HepG2 (cell line): ENCODE data around the gene SMIM8. TPM values are rescaled to one million over a fixed set of nuclear protein-coding genes. Genes with fewer than 3 reads are reported as not detected.

ENCODE experiments used
- ATAC-seq: fragments of 200-7000 bp; cut with Tn5 transposase; 3 replicates; pipeline ENCODE4 v1.9.1; 2020; ENCODE audit warnings: mild to moderate bottlenecking, moderate library complexity
- BruUV-seq: library from RNA; stranded (reverse); fragments of 400-500 nt; replicated peaks from 2 replicates; lab custom pipeline; 2021; lab: Mats Ljungman, UMichigan
- CTCF ChIA-PET: fragments of 300-600 bp; formaldehyde crosslinking; extraction: SDS; loops from one replicate; lab custom pipeline; 2021; ENCODE audit warnings: low total read pairs, inconsistent platforms, low intra/inter-chr PET ratio; lab: Yijun Ruan, JAX
- POLR2A ChIA-PET: fragments of 350-600 bp; sonication (Branson Sonifier 250); formaldehyde crosslinking; loops from one replicate; lab custom pipeline; 2020; ENCODE audit warnings: antibody characterized with exemption, inconsistent platforms; lab: Yijun Ruan, JAX
- DNase-seq: peaks from one replicate; pipeline ENCODE4 v3.0.0-alpha.2; 2015; ENCODE audit warnings: low spot score
- FAIRE-seq: peaks from 3 replicates; lab custom pipeline; 2011; peaks lifted over from hg19 to GRCh38; lab: Jason Lieb, UNC
- H2AFZ ChIP-seq: one replicate; pipeline ENCODE4 v1.6.1; 2011; ENCODE audit warnings: low read length, inconsistent platforms
- H3K27ac ChIP-seq: fragments of 300-600 bp; 3 replicates; pipeline ENCODE4 v1.8.0; 2011; ENCODE audit warnings: mixed run types, mild to moderate bottlenecking, mixed read lengths, low read length, inconsistent platforms; ENCODE audit not compliant: insufficient read depth; ENCODE audit errors: extremely low read length
- H3K27me3 ChIP-seq, 2 experiments: fragments of 200-600 bp in 1 of 2; 2 replicates in 1 of 2; 3 replicates in 1 of 2; pipeline versions ENCODE4 v1.6.0 to v1.8.0; 2011; ENCODE audit warnings: low read length in 2 of 2, mild to moderate bottlenecking in 2 of 2, moderate library complexity in 2 of 2, inconsistent platforms in 1 of 2; ENCODE audit not compliant: insufficient read depth in 2 of 2, control insufficient read depth in 1 of 2
- H3K36me3 ChIP-seq, 2 experiments: fragments of 200-600 bp in 1 of 2; replicated peaks in 1 of 2; 2 replicates in 1 of 2; 3 replicates in 1 of 2; pipeline versions ENCODE4 v1.5.1 to v1.8.0; 2011; ENCODE audit warnings: low read length in 2 of 2, inconsistent platforms in 1 of 2; ENCODE audit not compliant: insufficient read depth in 2 of 2, control insufficient read depth in 1 of 2
- H3K4me1 ChIP-seq: 2 replicates; pipeline ENCODE4 v1.5.1; 2012; ENCODE audit warnings: low read length, inconsistent platforms; ENCODE audit not compliant: insufficient read depth
- H3K4me2 ChIP-seq: 2 replicates; pipeline ENCODE4 v1.6.0; 2011; ENCODE audit warnings: low read depth, low read length, inconsistent platforms
- H3K4me3 ChIP-seq, 3 experiments: fragments of 200-600 bp in 1 of 3; sonication (generic), shearing (Covaris generic) in 1 of 3; replicated peaks in 1 of 3; 2 replicates each; pipeline ENCODE4 v1.5.1; 2011 to 2016; ENCODE audit warnings: low read length in 3 of 3, inconsistent platforms in 2 of 3, low read depth in 2 of 3, mild to moderate bottlenecking in 2 of 3, control low read depth in 1 of 3, mixed read lengths in 1 of 3; ENCODE audit not compliant: insufficient read depth in 1 of 3
- H3K79me2 ChIP-seq: one replicate; pipeline ENCODE4 v1.6.1; 2011; ENCODE audit warnings: low read length, inconsistent platforms; ENCODE audit not compliant: insufficient read depth
- H3K9ac ChIP-seq: 2 replicates; pipeline ENCODE4 v1.6.0; 2011; ENCODE audit warnings: mild to moderate bottlenecking, low read depth, low read length, inconsistent platforms; ENCODE audit not compliant: insufficient read depth
- H3K9me3 ChIP-seq: 2 replicates; pipeline ENCODE4 v1.5.1; 2012; ENCODE audit warnings: mild to moderate bottlenecking, low read length
- H4K20me1 ChIP-seq: 2 replicates; pipeline ENCODE4 v1.6.0; 2011; ENCODE audit warnings: inconsistent platforms, mild to moderate bottlenecking, low read length, moderate library complexity; ENCODE audit not compliant: insufficient read depth
- BHLHE40 ChIP-seq: IDR thresholded peaks from 2 replicates; pipeline ENCODE4 v1.6.1; 2011; ENCODE audit warnings: low read length, improper control_type of control experiment
- CEBPB ChIP-seq: IDR thresholded peaks from 2 replicates; pipeline ENCODE4 v1.6.1; 2011; ENCODE audit warnings: low read depth, low read length, improper control_type of control experiment, borderline replicate concordance
- FOXM1 ChIP-seq: sonication (generic); formaldehyde crosslinking; IDR thresholded peaks from 2 replicates; pipeline ENCODE4 v1.5.0; 2020; ENCODE audit warnings: missing genetic modification reagents
- GPN1 ChIP-seq: sonication (generic); formaldehyde crosslinking; IDR thresholded peaks from 2 replicates; pipeline ENCODE4 v1.5.1; 2020; ENCODE audit warnings: missing genetic modification reagents, borderline replicate concordance
- KLF12 ChIP-seq: sonication (generic); formaldehyde crosslinking; IDR thresholded peaks from 2 replicates; pipeline ENCODE4 v1.4.0; 2020; ENCODE audit warnings: missing genetic modification reagents, borderline replicate concordance
- KMT2B ChIP-seq: IDR thresholded peaks from 2 replicates; pipeline ENCODE4 v1.6.1; 2016; ENCODE audit warnings: missing genetic modification reagents, missing compliant biosample characterization
- PAWR ChIP-seq: sonication (generic); formaldehyde crosslinking; IDR thresholded peaks from 2 replicates; pipeline ENCODE4 v1.4.0; 2020; ENCODE audit warnings: missing genetic modification reagents, mild to moderate bottlenecking, borderline replicate concordance
- RARG ChIP-seq: sonication (generic); formaldehyde crosslinking; IDR thresholded peaks from 2 replicates; pipeline ENCODE4 v1.4.0; 2020; ENCODE audit warnings: low read depth, mild to moderate bottlenecking, missing genetic modification reagents
- SP1 ChIP-seq, 2 experiments: fragments of 450-650 bp in 1 of 2; sonication (generic) in 1 of 2; formaldehyde crosslinking in 1 of 2; IDR thresholded peaks; 2 replicates each; pipeline versions ENCODE4 v1.4.0 to v1.6.1; 2016 to 2020; ENCODE audit warnings: missing genetic modification reagents in 1 of 2
- TGIF2 ChIP-seq: IDR thresholded peaks from 2 replicates; pipeline ENCODE4 v1.6.1; 2016; ENCODE audit warnings: control low read depth, missing compliant biosample characterization
- ZNF451 ChIP-seq: sonication (generic); formaldehyde crosslinking; IDR thresholded peaks from 2 replicates; pipeline ENCODE4 v1.5.0; 2020; ENCODE audit warnings: mild to moderate bottlenecking, missing genetic modification reagents
- ZNF589 ChIP-seq: sonication (generic); formaldehyde crosslinking; conservative IDR thresholded peaks from 2 replicates; pipeline ENCODE4 v1.8.0; 2022; ENCODE audit warnings: mild to moderate bottlenecking, moderate library complexity, missing genetic modification reagents
- ZNF629 ChIP-seq: sonication (generic); formaldehyde crosslinking; conservative IDR thresholded peaks from 2 replicates; pipeline ENCODE4 v1.5.0; 2020; ENCODE audit warnings: missing genetic modification reagents
- ZNF670 ChIP-seq: sonication (generic); formaldehyde crosslinking; IDR thresholded peaks from 2 replicates; pipeline ENCODE4 v1.8.0; 2022; ENCODE audit warnings: mild to moderate bottlenecking, missing genetic modification reagents, borderline replicate concordance
- WGBS: methylation state at CpG from one replicate; pipeline ENCODE4 v1.1.6; 2017; ENCODE audit warnings: low lambda C conversion rate; 5-methylcytosine and 5-hydroxymethylcytosine counted together
- in situ Hi-C: cut with HindIII; loops from 2 replicates; pipeline ENCODE4 v1.10.0; 2017; ENCODE audit warnings: low pct_unique_long_range_greater_than_20kb; ENCODE audit not compliant: extremely low pct_ligation_motif_present
- intact Hi-C: fragments of 100-400 bp; cut with micrococcal nuclease; formaldehyde crosslinking; loops from one replicate; pipeline ENCODE4 v1.10.0; 2022; ENCODE audit not compliant: unreplicated experiment
- polyA plus RNA-seq, 8 experiments: library from polyadenylated mRNA; depleted of rRNA in 3 of 8; stranded (reverse) in 7 of 8; unstranded in 1 of 8; fragments of >200 nt; fragmentation: Illumina TruSeq in 4 of 8; extraction: Trizol in 4 of 8; gene quantifications; 2 replicates each; pipeline versions ENCODE4 v1.2.1 to v1.2.3, GENCODE V29; 2011 to 2016; ENCODE audit warnings: low read depth in 4 of 8, missing spikeins in 1 of 8, mixed read lengths in 1 of 8; ENCODE audit not compliant: insufficient read depth in 1 of 8
- total RNA-seq, 5 experiments: library from RNA; depleted of rRNA; stranded (reverse); fragments of >200 nt; fragmentation: Illumina TruSeq; extraction: Trizol; gene quantifications; 2 replicates each; pipeline ENCODE4 v1.2.3, GENCODE V29; 2016; ENCODE audit warnings: low read depth in 1 of 5
- TF ChIP-seq, protein P1 (sequence below): sonication (generic); formaldehyde crosslinking; IDR thresholded peaks from 2 replicates; pipeline ENCODE4 v1.5.1; 2020; ENCODE audit warnings: missing genetic modification reagents, mild to moderate bottlenecking, borderline replicate concordance
- TF ChIP-seq, protein P2 (sequence below): sonication (generic); formaldehyde crosslinking; IDR thresholded peaks from 2 replicates; pipeline ENCODE4 v1.4.0; 2020; ENCODE audit warnings: missing genetic modification reagents, borderline replicate concordance

The SMIM8 gene
- total and polyA plus RNA-seq, 2 of the 13 experiments (the other 11 are each of a cell fraction or from before 2014, with no cell fraction given) = 4.8 to 10.0 TPM

GRCh38 chr6:87281426-87281825 is 41.0 kb upstream of the SMIM8 start (continued):
- TF ChIP-seq, protein P1, sequence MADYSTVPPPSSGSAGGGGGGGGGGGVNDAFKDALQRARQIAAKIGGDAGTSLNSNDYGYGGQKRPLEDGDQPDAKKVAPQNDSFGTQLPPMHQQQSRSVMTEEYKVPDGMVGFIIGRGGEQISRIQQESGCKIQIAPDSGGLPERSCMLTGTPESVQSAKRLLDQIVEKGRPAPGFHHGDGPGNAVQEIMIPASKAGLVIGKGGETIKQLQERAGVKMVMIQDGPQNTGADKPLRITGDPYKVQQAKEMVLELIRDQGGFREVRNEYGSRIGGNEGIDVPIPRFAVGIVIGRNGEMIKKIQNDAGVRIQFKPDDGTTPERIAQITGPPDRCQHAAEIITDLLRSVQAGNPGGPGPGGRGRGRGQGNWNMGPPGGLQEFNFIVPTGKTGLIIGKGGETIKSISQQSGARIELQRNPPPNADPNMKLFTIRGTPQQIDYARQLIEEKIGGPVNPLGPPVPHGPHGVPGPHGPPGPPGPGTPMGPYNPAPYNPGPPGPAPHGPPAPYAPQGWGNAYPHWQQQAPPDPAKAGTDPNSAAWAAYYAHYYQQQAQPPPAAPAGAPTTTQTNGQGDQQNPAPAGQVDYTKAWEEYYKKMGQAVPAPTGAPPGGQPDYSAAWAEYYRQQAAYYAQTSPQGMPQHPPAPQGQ (CRISPR knock-in tag) = no peak
- TF ChIP-seq BHLHE40 (no peak), SP1 (IDR thresholded peaks at IDR 0.05) (no peak), SP1 (CRISPR knock-in tag; IDR thresholded peaks at IDR 0.05) (no peak), TGIF2 (CRISPR knock-in tag) (no peak), ZNF451 (no peak), KMT2B (CRISPR knock-in tag) (no peak), KLF12 (CRISPR knock-in tag) (no peak), ZNF589 (CRISPR knock-in tag) (no peak), RARG (no peak)
- TF ChIP-seq, protein P2, sequence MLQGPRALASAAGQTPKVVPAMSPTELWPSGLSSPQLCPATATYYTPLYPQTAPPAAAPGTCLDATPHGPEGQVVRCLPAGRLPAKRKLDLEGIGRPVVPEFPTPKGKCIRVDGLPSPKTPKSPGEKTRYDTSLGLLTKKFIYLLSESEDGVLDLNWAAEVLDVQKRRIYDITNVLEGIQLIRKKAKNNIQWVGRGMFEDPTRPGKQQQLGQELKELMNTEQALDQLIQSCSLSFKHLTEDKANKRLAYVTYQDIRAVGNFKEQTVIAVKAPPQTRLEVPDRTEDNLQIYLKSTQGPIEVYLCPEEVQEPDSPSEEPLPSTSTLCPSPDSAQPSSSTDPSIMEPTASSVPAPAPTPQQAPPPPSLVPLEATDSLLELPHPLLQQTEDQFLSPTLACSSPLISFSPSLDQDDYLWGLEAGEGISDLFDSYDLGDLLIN = no peak
- TF ChIP-seq, all 625 proteins: peak for 0

GRCh38 chr6:87282743-87283142 is 39.6 kb upstream of the SMIM8 start:
- Histone ChIP-seq H3K9ac (no peak overlapping the region), H4K20me1 (no peaks in the 10 kb centered on the region), H3K27me3 (no peaks in the 10 kb centered on the region), H3K27ac (no peak overlapping the region)
- no peak for ATAC-seq
- no peak for DNase-seq
- no TSS peak for BruUV-seq
- POLR2A ChIA-PET = no interaction called here
- CTCF ChIA-PET = no interaction called here
- no peak for TF ChIP-seq PAWR (CRISPR knock-in tag)
- no peak for TF ChIP-seq ZNF670 (CRISPR knock-in tag)
- no peak for TF ChIP-seq ZNF629 (CRISPR knock-in tag)
- no peak for TF ChIP-seq FOXM1 (CRISPR knock-in tag)
- no peak for TF ChIP-seq GPN1
- TF ChIP-seq CEBPB = 0 out of 2 replicates have a peak, but pooled peaks have one; percentile 0
- TF ChIP-seq, all 625 proteins: peak for 1
- 0% methylated on average over 1 of the region's 1 CpG for WGBS
- Histone ChIP-seq H3K9me3 (no peaks in the 10 kb centered on the region), H2AFZ (no peak overlapping the region), H3K79me2 (no peaks in the 10 kb centered on the region), H3K36me3 (no peaks in the 10 kb centered on the region), H3K4me3 (no peak overlapping the region), H3K4me1 (no peaks in the 10 kb centered on the region), H3K4me2 (no peak overlapping the region)
- intact Hi-C loops (no loop called here), in situ Hi-C loops (no loop called here)
- FAIRE-seq = no peak
